DND-41 (cell line): ENCODE measurements around the gene FAM53B.

Experiments
- ATAC-seq: fragments of 200-7000 bp; cut with Tn5 transposase; 3 replicates; pipeline ENCODE4 v1.9.1; 2021; ENCODE audit warnings: low read depth; ENCODE audit not compliant: insufficient read depth
- DNase-seq: peaks from one replicate; pipeline ENCODE4 v3.0.0-alpha.2; 2020
- H2AFZ ChIP-seq: 2 replicates; pipeline ENCODE4 v1.6.0; 2012; ENCODE audit warnings: low read depth, low read length
- H3K27ac ChIP-seq: 2 replicates; pipeline ENCODE4 v1.5.1; 2012; ENCODE audit warnings: low read length, inconsistent platforms
- H3K27me3 ChIP-seq: fragments of 200-600 bp; sonication (generic); 2 replicates; pipeline ENCODE4 v1.6.0; 2012; ENCODE audit warnings: low read length, mild to moderate bottlenecking, inconsistent platforms; ENCODE audit not compliant: insufficient read depth, poor library complexity
- H3K36me3 ChIP-seq: 2 replicates; pipeline ENCODE4 v1.5.1; 2012; ENCODE audit warnings: low read length, inconsistent platforms; ENCODE audit not compliant: insufficient read depth
- H3K4me1 ChIP-seq: 2 replicates; pipeline ENCODE4 v1.5.1; 2012; ENCODE audit warnings: mild to moderate bottlenecking, low read length; ENCODE audit not compliant: insufficient read depth
- H3K4me2 ChIP-seq: 2 replicates; pipeline ENCODE4 v1.6.0; 2012; ENCODE audit warnings: mild to moderate bottlenecking, moderate library complexity, low read length, inconsistent platforms; ENCODE audit not compliant: insufficient read depth
- H3K4me3 ChIP-seq, 2 experiments: fragments of 200-600 bp in 1 of 2; shearing (Covaris generic) in 1 of 2; 2 replicates each; pipeline ENCODE4 v1.5.1; 2012 to 2016; ENCODE audit warnings: inconsistent platforms in 2 of 2, low read length in 2 of 2, mild to moderate bottlenecking in 2 of 2, low read depth in 1 of 2, moderate library complexity in 1 of 2
- H3K79me2 ChIP-seq: 2 replicates; pipeline ENCODE4 v1.6.0; 2012; ENCODE audit warnings: low read length, inconsistent platforms; ENCODE audit not compliant: insufficient read depth
- H3K9ac ChIP-seq: 2 replicates; pipeline ENCODE4 v1.6.0; 2012; ENCODE audit warnings: low read depth, mild to moderate bottlenecking, inconsistent platforms, low read length, moderate library complexity
- H3K9me3 ChIP-seq: 2 replicates; pipeline ENCODE4 v1.5.1; 2012; ENCODE audit warnings: low read length, moderate library complexity, mild to moderate bottlenecking, inconsistent platforms; ENCODE audit not compliant: insufficient read depth, severe bottlenecking
- H4K20me1 ChIP-seq: 2 replicates; pipeline ENCODE4 v1.6.0; 2012; ENCODE audit warnings: low read length; ENCODE audit not compliant: insufficient read depth
- EZH2 ChIP-seq: IDR thresholded peaks from 3 replicates; pipeline ENCODE4 v1.6.1; 2012; ENCODE audit warnings: borderline replicate concordance, low read depth, mild to moderate bottlenecking, moderate library complexity, low read length, inconsistent platforms; ENCODE audit not compliant: severe bottlenecking
- TF ChIP-seq, protein P1 (sequence below): IDR thresholded peaks from 2 replicates; pipeline ENCODE4 v1.5.1; 2012; ENCODE audit warnings: borderline replicate concordance, low read length, moderate library complexity, mild to moderate bottlenecking; ENCODE audit not compliant: poor library complexity, severe bottlenecking; ENCODE audit errors: extremely low read depth

Gene FAM53B

DNA sequence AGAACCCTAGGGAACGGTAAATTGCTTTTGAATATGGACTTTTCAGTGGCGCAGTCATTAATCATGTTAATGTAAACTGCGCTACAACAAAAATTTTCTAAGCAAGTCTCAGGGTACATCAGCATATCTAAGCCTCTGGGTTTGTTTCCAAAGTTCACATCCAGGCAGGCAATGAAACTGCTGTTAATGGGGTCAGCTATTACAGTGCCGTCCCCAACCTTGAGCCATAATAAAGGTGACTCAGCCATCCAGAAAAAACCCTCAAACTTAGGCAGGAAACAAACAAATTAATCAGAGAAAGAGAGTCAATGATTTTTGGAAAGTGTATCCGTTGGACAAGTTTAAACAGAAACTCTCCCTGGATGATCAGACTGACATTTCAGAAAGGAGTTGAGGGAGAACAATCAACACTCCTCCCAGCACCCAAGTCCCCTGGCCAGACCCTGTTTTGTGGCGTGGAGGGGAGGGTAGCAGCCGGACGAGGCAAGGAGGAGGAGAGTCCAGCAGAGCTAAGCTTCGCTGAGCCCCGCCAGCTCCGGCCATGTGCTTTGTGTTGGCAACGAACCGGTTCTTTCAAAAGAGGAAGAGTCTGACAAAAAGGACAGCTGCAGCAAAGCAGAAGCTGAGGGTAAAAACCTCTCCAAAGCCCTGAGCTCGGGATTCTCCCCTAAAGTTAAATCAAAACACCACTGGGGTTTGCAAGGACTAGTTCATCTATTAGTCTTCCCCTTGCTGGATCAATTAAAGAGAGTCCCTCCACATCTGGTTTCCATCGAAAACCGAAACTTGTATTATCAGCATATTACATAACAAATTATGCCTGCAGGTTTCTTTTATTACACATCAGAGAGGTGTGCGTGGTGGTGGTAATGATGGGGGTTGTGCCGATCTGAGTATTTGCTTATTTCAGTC, 3.6 kb downstream of the FAM53B start:
- Histone ChIP-seq H3K27ac (peak overlapping the region; percentile 84), H3K9ac (peak overlapping the region; percentile 90), H3K4me2 (peak overlapping the region; percentile 69), H3K79me2 (peaks cover 84% of the 10 kb centered on the region), H3K4me1 (peaks cover 81% of the 10 kb centered on the region), H3K9me3 (no peaks in the 10 kb centered on the region), H3K4me3 (peak overlapping the region; percentile 72 to 74; a peak in 3 of 4 replicates), H3K27me3 (no peaks in the 10 kb centered on the region), H4K20me1 (peaks cover 42% of the 10 kb centered on the region; the same call in 1 of the 2 replicates), H2AFZ (no peak overlapping the region), H3K36me3 (peaks cover 11% of the 10 kb centered on the region; the same call in 1 of the 2 replicates)
- ATAC-seq (peak; percentile 4; the same call in 2 of the 3 replicates), DNase-seq (peak; percentile 40)
- TF ChIP-seq EZH2 = no peak
- TF ChIP-seq, protein P1, sequence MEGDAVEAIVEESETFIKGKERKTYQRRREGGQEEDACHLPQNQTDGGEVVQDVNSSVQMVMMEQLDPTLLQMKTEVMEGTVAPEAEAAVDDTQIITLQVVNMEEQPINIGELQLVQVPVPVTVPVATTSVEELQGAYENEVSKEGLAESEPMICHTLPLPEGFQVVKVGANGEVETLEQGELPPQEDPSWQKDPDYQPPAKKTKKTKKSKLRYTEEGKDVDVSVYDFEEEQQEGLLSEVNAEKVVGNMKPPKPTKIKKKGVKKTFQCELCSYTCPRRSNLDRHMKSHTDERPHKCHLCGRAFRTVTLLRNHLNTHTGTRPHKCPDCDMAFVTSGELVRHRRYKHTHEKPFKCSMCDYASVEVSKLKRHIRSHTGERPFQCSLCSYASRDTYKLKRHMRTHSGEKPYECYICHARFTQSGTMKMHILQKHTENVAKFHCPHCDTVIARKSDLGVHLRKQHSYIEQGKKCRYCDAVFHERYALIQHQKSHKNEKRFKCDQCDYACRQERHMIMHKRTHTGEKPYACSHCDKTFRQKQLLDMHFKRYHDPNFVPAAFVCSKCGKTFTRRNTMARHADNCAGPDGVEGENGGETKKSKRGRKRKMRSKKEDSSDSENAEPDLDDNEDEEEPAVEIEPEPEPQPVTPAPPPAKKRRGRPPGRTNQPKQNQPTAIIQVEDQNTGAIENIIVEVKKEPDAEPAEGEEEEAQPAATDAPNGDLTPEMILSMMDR = no peak

DNA sequence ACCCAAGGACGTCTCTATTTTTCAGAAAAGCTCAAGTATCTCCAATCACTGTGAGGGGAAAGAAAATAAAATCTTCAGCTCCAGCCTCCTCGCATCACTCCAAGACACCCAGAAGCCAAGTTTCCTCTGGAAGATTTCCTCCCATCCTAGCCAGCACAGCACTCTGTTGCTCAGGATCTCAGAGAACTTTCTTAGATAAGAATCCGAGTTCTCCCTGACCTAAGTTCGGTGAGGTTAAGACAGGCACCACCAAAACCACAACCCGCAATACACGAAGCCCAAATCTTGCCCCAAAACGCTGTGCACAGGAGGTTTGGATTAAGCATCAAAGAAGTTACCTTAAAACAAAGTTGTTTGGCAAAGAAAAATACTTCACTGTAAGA, 4.2 kb downstream of the FAM53B start:
- H2AFZ ChIP-seq = no peak overlapping the region
- peak overlapping the region; percentile 90 for H3K9ac ChIP-seq
- H3K36me3 ChIP-seq = peaks cover 11% of the 10 kb centered on the region; the same call in 1 of the 2 replicates
- H3K4me2 ChIP-seq = peak overlapping the region; percentile 69
- peak overlapping the region in 1 of 2 experiments; percentile 72; a peak in 2 of 4 replicates for H3K4me3 ChIP-seq
- peaks cover 82% of the 10 kb centered on the region for H3K4me1 ChIP-seq
- H3K27me3 ChIP-seq = no peaks in the 10 kb centered on the region
- no peak for TF ChIP-seq EZH2
- TF ChIP-seq, protein P1 = no peak
- ATAC-seq (peak; percentile 15), DNase-seq (peak; percentile 71)
- no peaks in the 10 kb centered on the region for H3K9me3 ChIP-seq
- peaks cover 91% of the 10 kb centered on the region for H3K79me2 ChIP-seq
- peaks cover 45% of the 10 kb centered on the region; the same call in 1 of the 2 replicates for H4K20me1 ChIP-seq
- peak overlapping the region; percentile 84 for H3K27ac ChIP-seq

DNA sequence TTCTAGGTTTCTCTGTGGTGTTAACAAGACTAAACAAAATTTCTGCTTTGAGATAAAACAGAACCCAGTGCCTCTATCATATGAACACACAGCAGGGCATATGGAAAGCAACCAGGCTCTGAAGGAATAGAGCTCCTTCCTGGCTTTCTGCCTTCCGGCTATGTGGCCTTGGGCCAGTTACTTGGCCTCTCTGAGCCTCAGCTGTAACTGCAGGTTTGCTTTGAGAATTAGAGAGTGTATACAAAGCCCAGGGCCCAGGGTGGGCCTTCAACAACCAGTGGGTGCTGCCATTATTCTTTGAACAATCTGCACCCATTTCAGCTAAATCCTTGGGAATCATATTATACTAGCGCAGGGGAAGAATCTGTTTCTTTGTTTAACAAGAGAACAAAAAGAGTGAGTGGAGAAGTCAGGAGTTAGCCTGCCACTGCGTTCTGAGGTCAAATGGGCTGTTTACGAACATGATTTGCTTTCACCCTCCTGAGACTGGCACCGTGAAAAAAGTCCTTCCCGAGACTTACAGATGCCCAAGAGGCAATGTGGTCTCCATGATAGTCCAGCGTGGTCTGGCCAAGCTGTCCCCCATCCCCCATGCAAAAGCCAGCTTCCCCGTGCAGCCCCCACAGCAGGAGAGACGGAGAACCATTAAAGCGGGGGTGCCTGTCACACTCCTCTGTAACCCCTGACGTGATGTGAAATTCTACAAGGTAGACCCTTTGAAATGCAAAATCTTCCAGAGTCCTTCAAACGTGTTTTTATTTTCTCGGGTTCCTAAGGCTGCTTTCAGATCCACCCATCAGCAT, 4.9 kb downstream of the FAM53B start:
- Histone ChIP-seq H3K27ac (peak overlapping the region; percentile 84), H3K9me3 (no peaks in the 10 kb centered on the region), H3K4me2 (peak overlapping the region; percentile 69), H3K4me3 (peak overlapping the region in 1 of 2 experiments; percentile 72; a peak in 2 of 4 replicates), H3K36me3 (peaks cover 15% of the 10 kb centered on the region), H3K79me2 (peaks cover 97% of the 10 kb centered on the region), H3K27me3 (no peaks in the 10 kb centered on the region), H3K4me1 (peaks cover 84% of the 10 kb centered on the region), H4K20me1 (peaks cover 50% of the 10 kb centered on the region), H2AFZ (no peak overlapping the region), H3K9ac (peak overlapping the region; percentile 90)
- DNase-seq (no peak), ATAC-seq (no peak)
- TF ChIP-seq, protein P1 = no peak
- TF ChIP-seq EZH2 = no peak
